SU-DHL-6 (cell line): ENCODE data around the gene RAB11FIP2.

Source experiments
- H2AFZ ChIP-seq: fragments of 200-600 bp; sonication (generic); 2 replicates; pipeline ENCODE4 v1.6.1; 2014; ENCODE audit warnings: low read depth, mild to moderate bottlenecking, moderate library complexity, mixed read lengths, antibody characterized with exemption, low read length; ENCODE audit not compliant: severe bottlenecking
- H3F3A ChIP-seq: fragments of 200-600 bp; shearing (Covaris generic); 2 replicates; pipeline ENCODE4 v1.6.0; 2016; ENCODE audit warnings: antibody characterized with exemption, mild to moderate bottlenecking; ENCODE audit not compliant: insufficient read depth
- H3K27ac ChIP-seq: fragments of 200-600 bp; sonication (generic); 2 replicates; pipeline ENCODE4 v1.5.1; 2016; ENCODE audit warnings: low read depth, mild to moderate bottlenecking, low read length, moderate library complexity, mixed read lengths
- H3K27me3 ChIP-seq: fragments of 200-600 bp; sonication (generic), shearing (Covaris generic); 2 replicates; pipeline ENCODE4 v1.6.0; 2014; ENCODE audit warnings: mild to moderate bottlenecking, low read length
- H3K36me3 ChIP-seq: fragments of 200-600 bp; sonication (generic); 2 replicates; pipeline ENCODE4 v1.6.1; 2014; ENCODE audit warnings: mild to moderate bottlenecking, low read length, mixed read lengths
- H3K4me2 ChIP-seq: fragments of 300-600, 200-600 bp; shearing (Covaris generic), sonication (generic); 2 replicates; pipeline ENCODE4 v1.6.0; 2014; ENCODE audit warnings: low read length, low read depth, mild to moderate bottlenecking; ENCODE audit not compliant: poor library complexity, severe bottlenecking
- H3K4me3 ChIP-seq: fragments of 200-600 bp; sonication (generic); 2 replicates; pipeline ENCODE4 v1.5.1; 2014; ENCODE audit warnings: antibody characterized with exemption, low read length, mild to moderate bottlenecking, mixed read lengths; ENCODE audit not compliant: insufficient read depth, poor library complexity, severe bottlenecking
- H3K79me2 ChIP-seq: fragments of 200-600 bp; sonication (generic); 2 replicates; pipeline ENCODE4 v1.6.1; 2014; ENCODE audit warnings: mild to moderate bottlenecking, low read length, moderate library complexity; ENCODE audit not compliant: insufficient read depth
- H3K9ac ChIP-seq: fragments of 200-600 bp; sonication (generic); 2 replicates; pipeline ENCODE4 v1.7.0; 2014; ENCODE audit warnings: mild to moderate bottlenecking, low read length
- H3K9me2 ChIP-seq: fragments of 200-600 bp; sonication (generic); replicated peaks from 2 replicates; pipeline ENCODE4 v1.6.1; 2014; ENCODE audit warnings: low read length; ENCODE audit not compliant: insufficient read depth
- H3K9me3 ChIP-seq: fragments of 200-600 bp; sonication (generic); 2 replicates; pipeline ENCODE4 v1.6.1; 2014; ENCODE audit warnings: low read length, mixed read lengths; ENCODE audit not compliant: insufficient read depth
- H4K20me1 ChIP-seq: fragments of 200-600 bp; sonication (generic); 2 replicates; pipeline ENCODE4 v1.6.1; 2014; ENCODE audit warnings: low read depth, mild to moderate bottlenecking, antibody characterized with exemption, low read length, moderate library complexity, mixed read lengths
- EZH2phosphoT487 ChIP-seq: fragments of 200-600 bp; sonication (generic), shearing (Covaris generic); conservative IDR thresholded peaks from 2 replicates; pipeline ENCODE4 v1.6.1; 2018; ENCODE audit warnings: mild to moderate bottlenecking, antibody characterized with exemption, low read length, moderate library complexity, mixed read lengths
- TF ChIP-seq, protein P1 (sequence below): fragments of 200-600 bp; sonication (generic); IDR thresholded peaks from one replicate; pipeline ENCODE4 v1.5.1; 2017; ENCODE audit warnings: antibody characterized with exemption, mild to moderate bottlenecking, low read length, moderate library complexity; ENCODE audit not compliant: insufficient read depth, poor library complexity, severe bottlenecking

RAB11FIP2 gene

DNA sequence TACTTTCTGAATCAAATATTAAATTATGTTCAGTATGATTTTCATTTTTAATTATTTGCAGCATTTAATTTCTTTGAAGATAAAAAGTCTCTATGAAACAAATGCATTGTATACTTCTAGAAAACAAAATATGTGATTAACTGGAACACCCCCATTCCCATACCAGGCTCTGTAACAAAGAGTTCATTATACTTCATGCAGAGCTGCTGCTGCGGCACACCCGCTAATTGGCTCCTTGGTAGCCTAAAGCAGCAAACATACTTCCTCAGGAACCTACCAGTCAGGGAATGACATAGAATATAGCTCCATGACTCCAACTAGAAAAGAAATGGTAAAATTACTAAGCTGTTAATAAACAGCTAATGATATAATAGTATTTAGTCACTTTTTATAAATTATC is 19.3 kb downstream of the RAB11FIP2 start:
- no peak overlapping the region for H3K4me2 ChIP-seq
- H3K36me3 ChIP-seq: no peaks in the 10 kb centered on the region; the same call in 1 of the 2 replicates
- H3K9me3 ChIP-seq: no peaks in the 10 kb centered on the region
- no peak overlapping the region for H3K9ac ChIP-seq
- no peak overlapping the region for H3K27ac ChIP-seq
- H3K9me2 ChIP-seq: no peaks in the 10 kb centered on the region
- no peaks in the 10 kb centered on the region for H3K79me2 ChIP-seq
- H3F3A ChIP-seq: no peaks in the 10 kb centered on the region
- no peaks in the 10 kb centered on the region for H3K27me3 ChIP-seq
- TF ChIP-seq, protein P1, sequence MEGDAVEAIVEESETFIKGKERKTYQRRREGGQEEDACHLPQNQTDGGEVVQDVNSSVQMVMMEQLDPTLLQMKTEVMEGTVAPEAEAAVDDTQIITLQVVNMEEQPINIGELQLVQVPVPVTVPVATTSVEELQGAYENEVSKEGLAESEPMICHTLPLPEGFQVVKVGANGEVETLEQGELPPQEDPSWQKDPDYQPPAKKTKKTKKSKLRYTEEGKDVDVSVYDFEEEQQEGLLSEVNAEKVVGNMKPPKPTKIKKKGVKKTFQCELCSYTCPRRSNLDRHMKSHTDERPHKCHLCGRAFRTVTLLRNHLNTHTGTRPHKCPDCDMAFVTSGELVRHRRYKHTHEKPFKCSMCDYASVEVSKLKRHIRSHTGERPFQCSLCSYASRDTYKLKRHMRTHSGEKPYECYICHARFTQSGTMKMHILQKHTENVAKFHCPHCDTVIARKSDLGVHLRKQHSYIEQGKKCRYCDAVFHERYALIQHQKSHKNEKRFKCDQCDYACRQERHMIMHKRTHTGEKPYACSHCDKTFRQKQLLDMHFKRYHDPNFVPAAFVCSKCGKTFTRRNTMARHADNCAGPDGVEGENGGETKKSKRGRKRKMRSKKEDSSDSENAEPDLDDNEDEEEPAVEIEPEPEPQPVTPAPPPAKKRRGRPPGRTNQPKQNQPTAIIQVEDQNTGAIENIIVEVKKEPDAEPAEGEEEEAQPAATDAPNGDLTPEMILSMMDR: no peak
- TF ChIP-seq EZH2phosphoT487: no peak
- no peak overlapping the region for H3K4me3 ChIP-seq
- no peak overlapping the region for H2AFZ ChIP-seq
- H4K20me1 ChIP-seq: no peaks in the 10 kb centered on the region

DNA sequence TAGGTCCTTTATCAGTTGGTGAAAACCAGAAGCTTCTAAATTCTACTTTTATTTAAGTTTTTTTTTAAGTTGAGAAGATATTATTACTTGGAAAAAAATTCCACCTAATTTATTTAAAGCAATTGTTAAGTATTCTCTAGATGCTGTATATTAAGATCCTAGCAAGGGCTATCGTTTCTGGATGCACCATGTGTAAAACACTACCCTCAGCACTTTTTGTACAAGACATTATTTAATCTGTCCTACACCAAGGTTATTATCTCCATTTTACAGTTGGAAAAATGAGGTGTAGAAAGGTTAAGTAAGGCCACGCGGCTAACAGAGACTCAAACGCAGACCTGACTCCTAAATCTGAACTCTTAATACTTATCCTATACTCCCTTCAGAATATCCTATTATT is 19.8 kb downstream of the RAB11FIP2 start:
- Histone ChIP-seq H3K9me3 (no peaks in the 10 kb centered on the region), H3K79me2 (no peaks in the 10 kb centered on the region), H3K36me3 (no peaks in the 10 kb centered on the region; the same call in 1 of the 2 replicates), H3K4me2 (no peak overlapping the region), H3K27me3 (no peaks in the 10 kb centered on the region), H2AFZ (no peak overlapping the region), H4K20me1 (no peaks in the 10 kb centered on the region), H3K9me2 (no peaks in the 10 kb centered on the region), H3K4me3 (no peak overlapping the region), H3F3A (no peaks in the 10 kb centered on the region), H3K9ac (no peak overlapping the region), H3K27ac (no peak overlapping the region)
- TF ChIP-seq, protein P1: no peak
- no peak for TF ChIP-seq EZH2phosphoT487

DNA sequence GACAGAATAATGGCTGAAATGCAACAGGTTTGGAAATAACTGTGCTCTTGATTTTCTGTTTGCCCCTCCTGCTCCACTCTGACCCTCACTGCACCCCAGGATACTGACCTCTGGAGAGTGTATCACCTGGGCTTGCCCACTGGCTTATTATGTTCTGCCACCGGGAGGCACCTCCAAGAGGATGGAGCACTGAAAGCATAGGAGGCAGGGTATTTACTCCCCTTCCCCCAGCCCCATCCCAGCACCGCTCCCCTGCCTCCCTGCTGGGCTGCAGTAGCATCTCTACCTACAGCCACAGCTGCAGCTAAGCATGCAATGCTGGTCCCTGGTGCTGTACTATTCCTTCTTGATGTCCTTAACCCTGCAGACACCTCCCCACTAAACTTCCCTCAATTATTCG is 26.4 kb downstream of the RAB11FIP2 start:
- no peak overlapping the region for H2AFZ ChIP-seq
- no peaks in the 10 kb centered on the region for H3K9me2 ChIP-seq
- H4K20me1 ChIP-seq: no peaks in the 10 kb centered on the region
- H3K79me2 ChIP-seq: no peaks in the 10 kb centered on the region
- TF ChIP-seq EZH2phosphoT487: no peak
- TF ChIP-seq, protein P1: no peak
- H3K27me3 ChIP-seq: no peaks in the 10 kb centered on the region
- H3K9me3 ChIP-seq: no peaks in the 10 kb centered on the region
- no peak overlapping the region for H3K9ac ChIP-seq
- H3K4me2 ChIP-seq: no peak overlapping the region
- no peak overlapping the region for H3K27ac ChIP-seq
- no peak overlapping the region for H3K4me3 ChIP-seq
- H3K36me3 ChIP-seq: no peaks in the 10 kb centered on the region
- H3F3A ChIP-seq: no peaks in the 10 kb centered on the region
